ENCODE data around the gene HUWE1. TPM values are rescaled to one million over a fixed set of nuclear protein-coding genes. Genes with fewer than 3 reads are reported as not detected.

HUWE1 gene
- polyA plus RNA-seq, 2 of the 4 experiments (the other 2 are of a cell fraction) = 55.7 to 120 TPM

DNA sequence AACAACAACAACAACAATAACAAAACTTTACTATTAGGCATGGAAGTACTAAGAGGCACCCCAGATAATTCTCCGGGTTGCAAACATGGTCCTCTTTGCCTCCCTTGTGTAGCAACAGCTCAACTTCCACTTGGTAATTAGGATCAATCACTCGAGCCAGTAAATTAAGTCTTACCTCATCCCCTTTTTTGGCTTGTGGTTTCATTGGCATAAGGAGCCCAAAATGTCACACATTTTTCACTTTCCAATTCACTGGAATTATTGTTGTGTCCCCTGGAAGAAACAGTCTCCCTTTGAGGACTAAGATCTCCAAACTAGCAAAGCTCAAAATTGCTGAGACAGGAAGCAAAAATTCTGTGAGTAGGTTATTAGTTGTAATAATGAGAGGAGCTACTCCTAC lies 203.1 kb downstream of the HUWE1 start:
- no peak overlapping the region for H3K27ac ChIP-seq
- ATAC-seq = no peak
- ChIA-PET POLR2A (no interaction called here), CTCF (interaction anchor here (0.5 to 9.5 kb wide), 6 partner anchors 18 to 406 kb away, joined by 3 to 142 read pairs (median 28); no protein-coding TSS in a partner anchor)
- H3K4me2 ChIP-seq = no peak overlapping the region
- H3K9me3 ChIP-seq = no peaks in the 10 kb centered on the region
- no peak for FAIRE-seq
- 5% methylated on average over 2 of the region's 2 CpGs for WGBS (ENCODE audit: missing lambda C conversion rate)
- DNase-seq (ENCODE audit: low read depth in 1 of 2, low spot score in 1 of 2) = no peak
- no peak for TF ChIP-seq EP300 (IDR thresholded peaks at IDR 0.05)
- TF ChIP-seq POLR2AphosphoS2 (conservative IDR thresholded peaks at IDR 0.05; ENCODE audit: low read length) = no peak
- no peak for TF ChIP-seq EHMT2 (IDR thresholded peaks at IDR 0.05; ENCODE audit: low read depth)
- no peak for TF ChIP-seq PHF8 (IDR thresholded peaks at IDR 0.05; ENCODE audit: borderline replicate concordance, low read depth)
- no peak for TF ChIP-seq ZNF302 (CRISPR knock-in tag; IDR thresholded peaks at IDR 0.05)
- no peak for TF ChIP-seq JUNB (IDR thresholded peaks at IDR 0.05)
- no peak for TF ChIP-seq NR3C1 (IDR thresholded peaks at IDR 0.05)
- TF ChIP-seq, protein P1, sequence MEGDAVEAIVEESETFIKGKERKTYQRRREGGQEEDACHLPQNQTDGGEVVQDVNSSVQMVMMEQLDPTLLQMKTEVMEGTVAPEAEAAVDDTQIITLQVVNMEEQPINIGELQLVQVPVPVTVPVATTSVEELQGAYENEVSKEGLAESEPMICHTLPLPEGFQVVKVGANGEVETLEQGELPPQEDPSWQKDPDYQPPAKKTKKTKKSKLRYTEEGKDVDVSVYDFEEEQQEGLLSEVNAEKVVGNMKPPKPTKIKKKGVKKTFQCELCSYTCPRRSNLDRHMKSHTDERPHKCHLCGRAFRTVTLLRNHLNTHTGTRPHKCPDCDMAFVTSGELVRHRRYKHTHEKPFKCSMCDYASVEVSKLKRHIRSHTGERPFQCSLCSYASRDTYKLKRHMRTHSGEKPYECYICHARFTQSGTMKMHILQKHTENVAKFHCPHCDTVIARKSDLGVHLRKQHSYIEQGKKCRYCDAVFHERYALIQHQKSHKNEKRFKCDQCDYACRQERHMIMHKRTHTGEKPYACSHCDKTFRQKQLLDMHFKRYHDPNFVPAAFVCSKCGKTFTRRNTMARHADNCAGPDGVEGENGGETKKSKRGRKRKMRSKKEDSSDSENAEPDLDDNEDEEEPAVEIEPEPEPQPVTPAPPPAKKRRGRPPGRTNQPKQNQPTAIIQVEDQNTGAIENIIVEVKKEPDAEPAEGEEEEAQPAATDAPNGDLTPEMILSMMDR (IDR thresholded peaks at IDR 0.05) = no peak
- no peak for TF ChIP-seq TP53 (CRISPR knock-in tag; IDR thresholded peaks at IDR 0.05)
- no peak for TF ChIP-seq TFCP2L1 (CRISPR knock-in tag; IDR thresholded peaks at IDR 0.05)
- TF ChIP-seq, protein P2, sequence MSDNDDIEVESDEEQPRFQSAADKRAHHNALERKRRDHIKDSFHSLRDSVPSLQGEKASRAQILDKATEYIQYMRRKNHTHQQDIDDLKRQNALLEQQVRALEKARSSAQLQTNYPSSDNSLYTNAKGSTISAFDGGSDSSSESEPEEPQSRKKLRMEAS (IDR thresholded peaks at IDR 0.05) = no peak
- TF ChIP-seq MAZ (IDR thresholded peaks at IDR 0.05; ENCODE audit: borderline replicate concordance, low read depth, low read length) = no peak
- no peak for TF ChIP-seq FOSL2 (IDR thresholded peaks at IDR 0.05)
- no peak for TF ChIP-seq FOSL2 (CRISPR knock-in tag; IDR thresholded peaks at IDR 0.05)
- TF ChIP-seq, protein P3, sequence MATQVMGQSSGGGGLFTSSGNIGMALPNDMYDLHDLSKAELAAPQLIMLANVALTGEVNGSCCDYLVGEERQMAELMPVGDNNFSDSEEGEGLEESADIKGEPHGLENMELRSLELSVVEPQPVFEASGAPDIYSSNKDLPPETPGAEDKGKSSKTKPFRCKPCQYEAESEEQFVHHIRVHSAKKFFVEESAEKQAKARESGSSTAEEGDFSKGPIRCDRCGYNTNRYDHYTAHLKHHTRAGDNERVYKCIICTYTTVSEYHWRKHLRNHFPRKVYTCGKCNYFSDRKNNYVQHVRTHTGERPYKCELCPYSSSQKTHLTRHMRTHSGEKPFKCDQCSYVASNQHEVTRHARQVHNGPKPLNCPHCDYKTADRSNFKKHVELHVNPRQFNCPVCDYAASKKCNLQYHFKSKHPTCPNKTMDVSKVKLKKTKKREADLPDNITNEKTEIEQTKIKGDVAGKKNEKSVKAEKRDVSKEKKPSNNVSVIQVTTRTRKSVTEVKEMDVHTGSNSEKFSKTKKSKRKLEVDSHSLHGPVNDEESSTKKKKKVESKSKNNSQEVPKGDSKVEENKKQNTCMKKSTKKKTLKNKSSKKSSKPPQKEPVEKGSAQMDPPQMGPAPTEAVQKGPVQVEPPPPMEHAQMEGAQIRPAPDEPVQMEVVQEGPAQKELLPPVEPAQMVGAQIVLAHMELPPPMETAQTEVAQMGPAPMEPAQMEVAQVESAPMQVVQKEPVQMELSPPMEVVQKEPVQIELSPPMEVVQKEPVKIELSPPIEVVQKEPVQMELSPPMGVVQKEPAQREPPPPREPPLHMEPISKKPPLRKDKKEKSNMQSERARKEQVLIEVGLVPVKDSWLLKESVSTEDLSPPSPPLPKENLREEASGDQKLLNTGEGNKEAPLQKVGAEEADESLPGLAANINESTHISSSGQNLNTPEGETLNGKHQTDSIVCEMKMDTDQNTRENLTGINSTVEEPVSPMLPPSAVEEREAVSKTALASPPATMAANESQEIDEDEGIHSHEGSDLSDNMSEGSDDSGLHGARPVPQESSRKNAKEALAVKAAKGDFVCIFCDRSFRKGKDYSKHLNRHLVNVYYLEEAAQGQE (IDR thresholded peaks at IDR 0.05) = no peak
- TF ChIP-seq, protein P4, sequence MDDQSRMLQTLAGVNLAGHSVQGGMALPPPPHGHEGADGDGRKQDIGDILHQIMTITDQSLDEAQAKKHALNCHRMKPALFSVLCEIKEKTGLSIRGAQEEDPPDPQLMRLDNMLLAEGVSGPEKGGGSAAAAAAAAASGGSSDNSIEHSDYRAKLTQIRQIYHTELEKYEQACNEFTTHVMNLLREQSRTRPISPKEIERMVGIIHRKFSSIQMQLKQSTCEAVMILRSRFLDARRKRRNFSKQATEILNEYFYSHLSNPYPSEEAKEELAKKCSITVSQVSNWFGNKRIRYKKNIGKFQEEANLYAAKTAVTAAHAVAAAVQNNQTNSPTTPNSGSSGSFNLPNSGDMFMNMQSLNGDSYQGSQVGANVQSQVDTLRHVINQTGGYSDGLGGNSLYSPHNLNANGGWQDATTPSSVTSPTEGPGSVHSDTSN (IDR thresholded peaks at IDR 0.05) = no peak
- TF ChIP-seq, protein P5, sequence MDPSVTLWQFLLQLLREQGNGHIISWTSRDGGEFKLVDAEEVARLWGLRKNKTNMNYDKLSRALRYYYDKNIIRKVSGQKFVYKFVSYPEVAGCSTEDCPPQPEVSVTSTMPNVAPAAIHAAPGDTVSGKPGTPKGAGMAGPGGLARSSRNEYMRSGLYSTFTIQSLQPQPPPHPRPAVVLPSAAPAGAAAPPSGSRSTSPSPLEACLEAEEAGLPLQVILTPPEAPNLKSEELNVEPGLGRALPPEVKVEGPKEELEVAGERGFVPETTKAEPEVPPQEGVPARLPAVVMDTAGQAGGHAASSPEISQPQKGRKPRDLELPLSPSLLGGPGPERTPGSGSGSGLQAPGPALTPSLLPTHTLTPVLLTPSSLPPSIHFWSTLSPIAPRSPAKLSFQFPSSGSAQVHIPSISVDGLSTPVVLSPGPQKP (IDR thresholded peaks at IDR 0.05; ENCODE audit: low read depth, low read length) = no peak
- TF ChIP-seq RAD21 (conservative IDR thresholded peaks at IDR 0.05 in 1 of 2, IDR thresholded peaks at IDR 0.05 in 1 of 2) = no peak
- no peak for TF ChIP-seq RFX5 (IDR thresholded peaks at IDR 0.05)
- no peak for TF ChIP-seq ZFP36 (IDR thresholded peaks at IDR 0.05; ENCODE audit: borderline replicate concordance, partially characterized antibody)
- H3K4me3 ChIP-seq = no peak overlapping the region
- peaks cover 10% of the 10 kb centered on the region for H3K4me1 ChIP-seq

Small RNA genes lying within 50 kb of the gene (small RNA-seq; reads per million reads assigned to genes)
- gene MIR98 (25.5 to 3,779 (median 1,211) reads per million in 6 experiments), gene MIRLET7F2 (16.5 to 994 (median 565) reads per million in 6 experiments)
